Measurements from ENCODE around the gene VMA21. TPM values are rescaled to one million over a fixed set of nuclear protein-coding genes. Genes with fewer than 3 reads are reported as not detected.

Gene VMA21
- total RNA-seq (10 to 100 TPM; 19.3 to 19.4 TPM), total RNA-seq (76.7 to 350 (median 121) reads per million in 172 experiments)
- polyA plus RNA-seq (2013, experiment 1 of 2) = 17.6 TPM
- polyA plus RNA-seq (2013, experiment 2 of 2) = 15.5 TPM

- peak within 1 kb of the TSS; percentile 89 for H3K4me3 Mint-ChIP-seq
- ATAC-seq (ENCODE audit: poor library complexity) = peak; percentile 70
- Histone ChIP-seq H3K36me3 (ENCODE audit: insufficient read depth, low read length) (no peaks in the 10 kb centered on the region), H3K4me3 (ENCODE audit: low read length) (peak within 1 kb of the TSS; percentile 85), H3K9me3 (ENCODE audit: control insufficient read depth in 1 of 2, insufficient read depth in 1 of 2, low read length in 2 of 2) (no peaks in the 10 kb centered on the region), H3K4me1 (ENCODE audit: insufficient read depth, low read length) (peaks cover 48% of the 10 kb centered on the region), H3K27me3 (ENCODE audit: control insufficient read depth in 1 of 2, insufficient read depth in 2 of 2, low read length in 2 of 2) (no peaks in the 10 kb centered on the region), H3K27ac (ENCODE audit: low read depth in 1 of 2, low read length in 2 of 2) (peak within 1 kb of the TSS; percentile 88 to 94)
- H3K36me3 Mint-ChIP-seq (ENCODE audit: low read depth) = peaks cover 17% of the 10 kb centered on the region
- DNase-seq = peak; percentile 55 to 92 (median 76)
- peak within 1 kb of the TSS; percentile 99 for H3K27ac Mint-ChIP-seq
- intact Hi-C loops (cut with DNase I, micrococcal nuclease) = loop anchor here in 1 of 2 experiments (5.0 to 10.0 kb wide), 3 partner anchors 412 to 1435 kb away; partner anchors contain the start of genes CD99L2, CETN2, HMGB3 and NSDHL
- peaks cover 77% of the 10 kb centered on the region for H3K4me1 Mint-ChIP-seq (ENCODE audit: low read depth)
- no peaks in the 10 kb centered on the region for H3K9me3 Mint-ChIP-seq
- TF ChIP-seq CTCF (IDR thresholded peaks at IDR 0.05) = no peak
- POLR2A ChIA-PET = interaction anchor here (0.6 to 1.7 kb wide), 4 partner anchors 13 to 1857 kb away, joined by 3 to 11 read pairs (median 4); partner anchors contain the start of gene EOLA2
- H3K27me3 Mint-ChIP-seq = no peaks in the 10 kb centered on the region
- CTCF ChIA-PET = interaction anchor here (1.5 to 1.6 kb wide), 2 partner anchors 37 to 1545 kb away, joined by 3 read pairs; no protein-coding TSS in a partner anchor
These were observed at the start of gene VMA21 for GRCh38 chrX:151396825-151397740. Gene VMA21 (plus strand): TSS chrX:151397206. CDS start chrX:151397309, 103 bp downstream.

GRCh38 chrX:151359341-151359740, 37.7 kb upstream of the VMA21 start:
- no peaks in the 10 kb centered on the region for H3K36me3 Mint-ChIP-seq (ENCODE audit: low read depth)
- H3K9me3 Mint-ChIP-seq = no peaks in the 10 kb centered on the region
- TF ChIP-seq CTCF (IDR thresholded peaks at IDR 0.05) = no peak
- no peaks in the 10 kb centered on the region for H3K9me3 ChIP-seq (ENCODE audit: control insufficient read depth in 1 of 2, insufficient read depth in 1 of 2, low read length in 2 of 2)
- intact Hi-C loops (cut with DNase I, micrococcal nuclease) = no loop called here
- H3K27ac Mint-ChIP-seq = no peak overlapping the region
- ChIA-PET CTCF (interaction anchor here (1.0 to 1.2 kb wide), 2 partner anchors 20 to 37 kb away, joined by 3 read pairs; no protein-coding TSS in a partner anchor), POLR2A (no interaction called here)
- H3K36me3 ChIP-seq (ENCODE audit: insufficient read depth, low read length) = no peaks in the 10 kb centered on the region
- DNase-seq (no peak), ATAC-seq (ENCODE audit: poor library complexity) (no peak)
- peaks cover 0 to 10% of the 10 kb centered on the region in 2 experiments for H3K27me3 ChIP-seq (ENCODE audit: control insufficient read depth in 1 of 2, insufficient read depth in 2 of 2, low read length in 2 of 2)
- H3K4me3 Mint-ChIP-seq = no peak overlapping the region
- no peaks in the 10 kb centered on the region for H3K4me1 Mint-ChIP-seq (ENCODE audit: low read depth)
- peaks cover 7% of the 10 kb centered on the region for H3K4me1 ChIP-seq (ENCODE audit: insufficient read depth, low read length)
- no peak overlapping the region for H3K27ac ChIP-seq (ENCODE audit: low read depth in 1 of 2, low read length in 2 of 2)
- peaks cover 17% of the 10 kb centered on the region for H3K27me3 Mint-ChIP-seq
- H3K4me3 ChIP-seq (ENCODE audit: low read length) = no peak overlapping the region

GRCh38 chrX:151359931-151360871, 36.8 kb upstream of the VMA21 start:
- POLR2A ChIA-PET = no interaction called here
- H3K27ac ChIP-seq (ENCODE audit: low read depth in 1 of 2, low read length in 2 of 2) = no peak overlapping the region
- CTCF ChIA-PET = interaction anchor here (1.0 to 1.2 kb wide), 3 partner anchors 21 to 36 kb away, joined by 3 to 4 read pairs (median 3); no protein-coding TSS in a partner anchor
- Mint-ChIP-seq H3K4me1 (ENCODE audit: low read depth) (no peaks in the 10 kb centered on the region), H3K36me3 (ENCODE audit: low read depth) (no peaks in the 10 kb centered on the region), H3K4me3 (peak overlapping the region; percentile 42), H3K9me3 (no peaks in the 10 kb centered on the region), H3K27me3 (peaks cover 12% of the 10 kb centered on the region), H3K27ac (no peak overlapping the region)
- peaks cover 7% of the 10 kb centered on the region for H3K4me1 ChIP-seq (ENCODE audit: insufficient read depth, low read length)
- H3K4me3 ChIP-seq (ENCODE audit: low read length) = peak overlapping the region; percentile 19
- peak; percentile 12 to 55 (median 26) for DNase-seq
- no peaks in the 10 kb centered on the region for H3K9me3 ChIP-seq (ENCODE audit: control insufficient read depth in 1 of 2, insufficient read depth in 1 of 2, low read length in 2 of 2)
- H3K36me3 ChIP-seq (ENCODE audit: insufficient read depth, low read length) = no peaks in the 10 kb centered on the region
- peaks cover 0 to 10% of the 10 kb centered on the region in 2 experiments for H3K27me3 ChIP-seq (ENCODE audit: control insufficient read depth in 1 of 2, insufficient read depth in 2 of 2, low read length in 2 of 2)
- intact Hi-C loops (cut with DNase I, micrococcal nuclease) = loop anchor here in 1 of 2 experiments (5.0 kb wide), 2 partner anchors 208 to 588 kb away; no protein-coding TSS in a partner anchor
- ATAC-seq (ENCODE audit: poor library complexity) = peak; percentile 57
- peak; percentile 59 for TF ChIP-seq CTCF (IDR thresholded peaks at IDR 0.05)

All from CD4-positive, alpha-beta T cell (primary cell).